ENCODE measurements around the gene RALGAPA1. TPM values are rescaled to one million over a fixed set of nuclear protein-coding genes. Genes with fewer than 3 reads are reported as not detected.

The RALGAPA1 gene
- total RNA-seq, 4 donors from 2014 or later = 52.5 to 127 (median 67.7) TPM

DNA sequence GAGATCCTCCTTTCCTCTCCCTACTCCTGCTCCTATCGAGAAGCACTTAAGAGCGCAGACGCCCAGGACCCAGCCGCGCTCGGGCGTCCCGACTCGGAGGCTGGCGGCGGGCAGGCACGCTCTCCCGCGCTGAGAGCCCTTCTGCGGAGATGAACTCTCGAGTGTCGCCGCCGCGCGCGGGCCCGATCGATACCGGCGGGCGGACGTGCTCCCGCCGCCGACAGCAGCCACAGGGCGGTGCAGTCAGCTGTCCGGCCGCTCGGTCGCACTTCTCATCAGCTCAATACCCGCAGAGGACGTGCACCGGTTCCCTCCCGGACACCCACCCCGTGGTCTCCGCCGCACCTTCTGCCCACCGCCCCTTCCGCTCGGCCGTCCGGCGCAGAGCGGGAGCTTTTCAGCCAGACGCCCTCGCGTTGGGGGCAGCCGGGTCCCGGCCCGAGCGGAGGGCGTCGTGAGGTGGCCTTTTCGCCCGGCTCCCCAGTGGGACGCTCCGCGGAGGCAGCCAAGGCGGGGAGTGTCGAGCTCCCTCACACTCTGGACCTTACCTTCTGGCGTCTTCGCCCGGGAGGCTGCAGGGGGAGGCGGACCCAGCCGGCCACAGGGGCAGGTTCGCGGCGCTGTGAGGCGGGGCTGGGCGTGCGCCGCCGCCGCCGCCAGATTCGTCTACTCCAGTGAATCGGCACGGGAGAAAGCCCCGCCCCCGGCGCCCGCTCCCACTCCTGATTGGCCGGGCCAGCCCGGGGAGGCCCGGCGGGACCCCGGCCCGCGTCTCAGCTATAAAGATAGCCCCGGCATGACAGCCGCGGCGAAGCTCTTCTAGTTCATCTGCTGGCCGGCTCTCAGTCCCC lies 275.5 kb downstream of the RALGAPA1 start, which contains the start of gene INSM2:
INSM2 (plus strand) TSS at position 808 of the 851 bp plus-strand sequence. CDS start 89 bp downstream, outside the sequence.
- H3K27me3 ChIP-seq = peaks cover 68% of the 10 kb centered on the region

DNA sequence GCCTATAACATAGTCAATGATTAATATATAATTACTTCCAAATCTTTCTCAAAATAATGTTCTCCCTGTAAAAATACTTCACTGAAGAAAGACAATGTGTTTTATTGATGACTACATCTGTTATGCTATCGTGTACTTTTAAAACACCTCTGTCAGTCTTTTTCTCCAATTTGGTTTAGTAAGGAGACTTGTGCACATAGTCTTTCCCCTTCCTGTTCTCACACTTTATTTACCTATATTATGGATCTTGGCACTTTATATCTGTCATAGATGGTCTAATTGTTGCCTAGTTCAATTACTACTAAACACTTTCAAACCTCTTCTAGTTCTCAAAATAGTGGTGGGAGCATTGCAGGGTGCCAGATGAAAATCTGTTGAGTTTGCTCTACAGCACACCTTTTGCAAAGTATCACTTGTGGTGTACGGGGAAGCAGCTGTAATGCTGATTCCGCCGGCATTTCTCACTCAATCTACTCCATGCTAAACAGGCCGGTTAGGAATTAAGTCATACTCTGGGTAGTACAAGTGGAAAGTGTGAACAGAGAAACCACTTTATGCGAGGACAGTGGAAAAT lies 276.2 kb downstream of the RALGAPA1 start:
- H3K4me3 ChIP-seq = peak overlapping the region; percentile 67
- DNase-seq (ENCODE audit: low spot score in 2 of 2) = no peak
- peaks cover 2% of the 10 kb centered on the region for H3K36me3 ChIP-seq
- H3K27ac ChIP-seq = no peak overlapping the region
- 11% methylated on average over 6 of the region's 6 CpGs for WGBS
- TF ChIP-seq POLR2A (IDR thresholded peaks at IDR 0.05) = no peak
- no peak for TF ChIP-seq POLR2AphosphoS5 (IDR thresholded peaks at IDR 0.05)
- TF ChIP-seq, protein P1, sequence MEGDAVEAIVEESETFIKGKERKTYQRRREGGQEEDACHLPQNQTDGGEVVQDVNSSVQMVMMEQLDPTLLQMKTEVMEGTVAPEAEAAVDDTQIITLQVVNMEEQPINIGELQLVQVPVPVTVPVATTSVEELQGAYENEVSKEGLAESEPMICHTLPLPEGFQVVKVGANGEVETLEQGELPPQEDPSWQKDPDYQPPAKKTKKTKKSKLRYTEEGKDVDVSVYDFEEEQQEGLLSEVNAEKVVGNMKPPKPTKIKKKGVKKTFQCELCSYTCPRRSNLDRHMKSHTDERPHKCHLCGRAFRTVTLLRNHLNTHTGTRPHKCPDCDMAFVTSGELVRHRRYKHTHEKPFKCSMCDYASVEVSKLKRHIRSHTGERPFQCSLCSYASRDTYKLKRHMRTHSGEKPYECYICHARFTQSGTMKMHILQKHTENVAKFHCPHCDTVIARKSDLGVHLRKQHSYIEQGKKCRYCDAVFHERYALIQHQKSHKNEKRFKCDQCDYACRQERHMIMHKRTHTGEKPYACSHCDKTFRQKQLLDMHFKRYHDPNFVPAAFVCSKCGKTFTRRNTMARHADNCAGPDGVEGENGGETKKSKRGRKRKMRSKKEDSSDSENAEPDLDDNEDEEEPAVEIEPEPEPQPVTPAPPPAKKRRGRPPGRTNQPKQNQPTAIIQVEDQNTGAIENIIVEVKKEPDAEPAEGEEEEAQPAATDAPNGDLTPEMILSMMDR (IDR thresholded peaks at IDR 0.05) = no peak
- TF ChIP-seq EP300 (IDR thresholded peaks at IDR 0.05) = no peak
- no peaks in the 10 kb centered on the region for H3K9me3 ChIP-seq
- H3K4me1 ChIP-seq = peaks cover 31% of the 10 kb centered on the region
- H3K27me3 ChIP-seq = peaks cover 68% of the 10 kb centered on the region

More for the DNA sequence above, 275.5 kb downstream of the RALGAPA1 start, which contains the start of gene INSM2:
- DNase-seq (ENCODE audit: low spot score in 2 of 2) = no peak
- H3K4me3 ChIP-seq = peak within 1 kb of the TSS; percentile 67
- no peak for TF ChIP-seq POLR2AphosphoS5 (IDR thresholded peaks at IDR 0.05)
- no peak for TF ChIP-seq POLR2A (IDR thresholded peaks at IDR 0.05)
- TF ChIP-seq EP300 (IDR thresholded peaks at IDR 0.05) = no peak
- TF ChIP-seq, protein P1 (IDR thresholded peaks at IDR 0.05) = no peak
- H3K27ac ChIP-seq = no peak within 1 kb of the TSS
- no peaks in the 10 kb centered on the region for H3K9me3 ChIP-seq
- H3K4me1 ChIP-seq = peaks cover 31% of the 10 kb centered on the region
- 2% methylated on average over 37 of the region's 100 CpGs for WGBS
- H3K36me3 ChIP-seq = peaks cover 3% of the 10 kb centered on the region

DNA sequence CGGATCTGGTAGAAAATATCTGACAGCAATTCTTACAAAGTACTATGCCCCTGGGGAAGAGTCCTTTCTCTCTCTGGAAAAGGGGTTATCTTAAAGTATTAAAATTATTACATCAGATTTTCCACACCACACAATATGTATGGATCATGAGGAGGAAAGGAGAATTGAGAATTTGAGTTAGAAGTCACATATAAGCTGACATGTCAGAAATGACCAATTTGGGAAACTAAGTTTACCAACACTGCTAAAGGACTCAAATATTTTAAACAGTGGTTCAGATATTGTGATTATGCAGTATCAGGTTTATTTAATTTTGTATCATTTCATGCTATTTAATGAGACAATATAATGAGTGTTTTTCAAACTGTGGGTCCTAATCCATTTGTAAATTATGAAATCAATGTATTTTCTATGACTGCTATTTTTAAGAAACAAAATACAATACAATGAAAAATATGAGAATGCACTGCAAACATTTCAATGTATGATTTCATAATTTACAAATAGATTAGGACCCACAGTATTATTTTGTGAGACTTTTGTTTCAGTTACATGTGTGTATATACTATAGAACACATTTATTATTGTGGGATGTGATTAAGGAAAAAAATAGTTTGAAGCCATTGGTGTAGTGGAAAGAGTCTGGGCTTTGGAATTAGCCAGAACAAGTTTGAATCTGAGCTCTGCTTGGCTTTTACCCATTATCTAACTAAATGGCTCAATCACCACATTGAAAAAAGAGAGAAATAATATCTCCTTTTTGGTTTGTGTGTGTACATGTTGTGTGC lies 276.9 kb downstream of the RALGAPA1 start:
- H3K27ac ChIP-seq = no peak overlapping the region
- no peaks in the 10 kb centered on the region for H3K9me3 ChIP-seq
- no peak for DNase-seq (ENCODE audit: low spot score in 2 of 2)
- peaks cover 31% of the 10 kb centered on the region for H3K4me1 ChIP-seq
- peaks cover 68% of the 10 kb centered on the region for H3K27me3 ChIP-seq
- no peaks in the 10 kb centered on the region for H3K36me3 ChIP-seq
- H3K4me3 ChIP-seq = no peak overlapping the region
- TF ChIP-seq, protein P1 (IDR thresholded peaks at IDR 0.05) = no peak
- TF ChIP-seq POLR2AphosphoS5 (IDR thresholded peaks at IDR 0.05) = no peak
- no peak for TF ChIP-seq POLR2A (IDR thresholded peaks at IDR 0.05)
- no peak for TF ChIP-seq EP300 (IDR thresholded peaks at IDR 0.05)
- WGBS = 82% methylated on average over 1 of the region's 1 CpG

DNA sequence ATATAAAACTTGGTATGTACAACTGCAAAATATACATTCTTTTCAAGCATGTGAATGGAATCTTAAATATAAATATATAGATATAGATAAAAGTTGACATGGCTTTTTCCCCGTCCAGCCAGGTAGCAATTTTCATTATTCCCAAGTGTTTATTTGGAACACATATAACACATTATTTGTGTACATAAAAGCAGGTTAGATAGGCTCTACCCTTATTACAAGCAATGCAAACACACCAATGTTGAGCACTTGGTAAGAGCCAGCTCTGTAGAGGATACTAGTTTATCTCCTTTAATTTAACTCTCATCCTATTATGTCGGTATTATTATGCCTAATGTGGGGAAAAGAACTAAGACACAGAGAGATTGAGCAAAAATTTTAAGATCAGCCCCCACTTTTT lies 282.1 kb downstream of the RALGAPA1 start:
- no peaks in the 10 kb centered on the region for H3K9me3 ChIP-seq
- no peak overlapping the region for H3K4me3 ChIP-seq
- H3K4me1 ChIP-seq = no peaks in the 10 kb centered on the region
- WGBS = 89% methylated on average over 2 of the region's 2 CpGs
- H3K36me3 ChIP-seq = no peaks in the 10 kb centered on the region
- H3K27ac ChIP-seq = no peak overlapping the region
- H3K27me3 ChIP-seq = peaks cover 26% of the 10 kb centered on the region
- no peak for DNase-seq (ENCODE audit: low spot score in 2 of 2)
- TF ChIP-seq EP300 (IDR thresholded peaks at IDR 0.05) = no peak
- no peak for TF ChIP-seq POLR2A (IDR thresholded peaks at IDR 0.05)
- no peak for TF ChIP-seq POLR2AphosphoS5 (IDR thresholded peaks at IDR 0.05)
- TF ChIP-seq, protein P1 (IDR thresholded peaks at IDR 0.05) = no peak

Measured in suprapubic skin (tissue), 4 donors.